ENCODE results near the gene SLC12A2. TPM values are rescaled to one million over a fixed set of nuclear protein-coding genes. Genes with fewer than 3 reads are reported as not detected.

The SLC12A2 gene
- 100 to 1,000 TPM in 1 of 4 donors, 10 to 100 TPM in 1, 1 to 10 TPM in 2; 1.4 to 103 (median 41.6) TPM for polyA plus RNA-seq
- long read RNA-seq, donor 1, full-length matches to known transcripts, result 4 of 4 reads
- long read RNA-seq, donor 1, partial matches to known transcripts, result 0 of 4 reads
- long read RNA-seq, donor 1, other reads (novel, unspliced or antisense), result 0 of 4 reads
- long read RNA-seq, donor 2, full-length matches to known transcripts, result 2 of 2 reads
- long read RNA-seq, donor 2, partial matches to known transcripts, result 0 of 2 reads
- long read RNA-seq, donor 2, other reads (novel, unspliced or antisense), result 0 of 2 reads
- long read RNA-seq, donor 3, partial matches to known transcripts, result 7 of 7 reads
- long read RNA-seq, donor 3, other reads (novel, unspliced or antisense), result 0 of 7 reads
- long read RNA-seq, donor 4, result 0 reads
- long read RNA-seq, donor 5, partial matches to known transcripts, result 10 of 10 reads
- long read RNA-seq, donor 5, other reads (novel, unspliced or antisense), result 0 of 10 reads
- long read RNA-seq, donor 6, result 0 reads
- long read RNA-seq, donor 7, full-length matches to known transcripts, result 1 of 42 reads
- long read RNA-seq, donor 7, partial matches to known transcripts, result 41 of 42 reads
- long read RNA-seq, donor 7, other reads (novel, unspliced or antisense), result 0 of 42 reads
- long read RNA-seq, donor 8, result 0 reads
- long read RNA-seq, donor 9, partial matches to known transcripts, result 0 of 1 reads
- long read RNA-seq, donor 9, other reads (novel, unspliced or antisense), result 0 of 1 reads
- long read RNA-seq, donor 10, result 0 reads

DNA sequence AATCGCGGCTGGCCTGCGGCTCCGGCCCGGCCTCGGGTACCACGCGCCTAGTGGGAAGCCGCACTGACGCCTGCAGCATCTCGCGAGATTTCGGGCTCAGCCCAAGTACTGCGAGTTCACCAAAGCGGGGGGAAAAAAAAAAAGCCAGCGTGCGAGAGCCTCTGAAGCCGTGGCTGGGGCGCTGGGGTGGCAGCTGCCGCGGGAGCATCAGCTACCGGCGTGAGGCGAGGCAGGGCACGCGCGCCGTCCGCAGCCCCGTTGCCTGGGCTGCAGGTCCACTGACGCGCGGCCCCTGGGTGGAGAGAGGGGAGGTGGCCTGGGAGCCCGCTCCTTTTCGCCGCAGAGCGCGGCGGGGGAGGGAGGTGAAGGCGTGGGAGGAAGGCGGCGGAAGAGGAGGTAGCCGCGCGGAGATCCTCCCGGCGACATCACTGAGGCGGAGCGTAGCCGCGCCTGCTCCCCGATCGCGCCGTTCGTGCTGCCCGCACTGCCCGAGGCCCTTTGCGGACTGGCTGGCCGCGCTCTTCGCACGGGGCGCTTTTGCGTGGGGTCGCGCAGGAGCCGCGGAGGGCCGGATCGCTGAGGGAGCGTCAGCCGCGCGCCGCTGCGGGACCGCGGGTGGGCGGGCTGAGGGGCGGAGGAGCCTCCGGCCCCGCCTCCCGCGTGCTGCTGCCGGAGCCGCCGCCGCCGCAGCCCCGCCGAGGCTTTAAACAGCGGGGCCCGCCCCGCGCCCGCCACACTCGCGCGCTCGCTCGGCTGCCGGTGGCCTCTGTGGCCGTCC, at the start of gene SLC12A2:
TSS of gene SLC12A2 (plus strand) at position 734 of the 778 bp plus-strand sequence. CDS start 189 bp downstream, outside the sequence.
- no peaks in the 10 kb centered on the region for H3K36me3 ChIP-seq (ENCODE audit: control insufficient read depth in 3 of 3, insufficient read depth in 2 of 3, low read depth in 1 of 3, low read length in 3 of 3)
- H3K27ac ChIP-seq (ENCODE audit: low read depth in 1 of 3, low read length in 2 of 3), result peak within 1 kb of the TSS; percentile 94 to 99 (median 94)
- DNase-seq (peak; percentile 94 to 97), FAIRE-seq (no peak)
- 0% methylated on average over 75 to 104 of the region's 104 CpGs for WGBS, 3 donors
- H3K4me1 ChIP-seq (ENCODE audit: control insufficient read depth in 3 of 3, insufficient read depth in 2 of 3, low read depth in 1 of 3, low read length in 2 of 3), result peaks cover 0 to 11% (median 0%) of the 10 kb centered on the region in 3 donors
- peak within 1 kb of the TSS; percentile 65 to 99 (median 97) for H3K4me3 ChIP-seq (ENCODE audit: low read depth in 1 of 3, low read length in 3 of 3)
- H3K27me3 ChIP-seq (ENCODE audit: control insufficient read depth in 3 of 3, insufficient read depth in 3 of 3, low read length in 3 of 3), result no peaks in the 10 kb centered on the region
- no peaks in the 10 kb centered on the region for H3K9me3 ChIP-seq (ENCODE audit: control insufficient read depth in 2 of 2, insufficient read depth in 1 of 2, low read depth in 1 of 2, low read length in 1 of 2)

GRCh38 chr5:128035689-128036088, 47.9 kb upstream of the SLC12A2 start:
- no peak for DNase-seq
- Histone ChIP-seq H3K27ac (ENCODE audit: low read depth in 1 of 3, low read length in 2 of 3) (no peak overlapping the region), H3K27me3 (ENCODE audit: control insufficient read depth in 3 of 3, insufficient read depth in 3 of 3, low read length in 3 of 3) (no peaks in the 10 kb centered on the region), H3K4me1 (ENCODE audit: control insufficient read depth in 3 of 3, insufficient read depth in 2 of 3, low read depth in 1 of 3, low read length in 2 of 3) (peaks cover 0 to 2% (median 2%) of the 10 kb centered on the region in 3 donors), H3K9me3 (ENCODE audit: control insufficient read depth in 2 of 2, insufficient read depth in 1 of 2, low read depth in 1 of 2, low read length in 1 of 2) (peaks cover 0 to under 1% of the 10 kb centered on the region in 2 donors), H3K36me3 (ENCODE audit: control insufficient read depth in 3 of 3, insufficient read depth in 2 of 3, low read depth in 1 of 3, low read length in 3 of 3) (no peaks in the 10 kb centered on the region), H3K4me3 (ENCODE audit: low read depth in 1 of 3, low read length in 3 of 3) (no peak overlapping the region)
- WGBS, 3 donors, result 88 to 93% (median 91%) methylated on average over 4 of the region's 4 CpGs
- no peak for FAIRE-seq

DNA sequence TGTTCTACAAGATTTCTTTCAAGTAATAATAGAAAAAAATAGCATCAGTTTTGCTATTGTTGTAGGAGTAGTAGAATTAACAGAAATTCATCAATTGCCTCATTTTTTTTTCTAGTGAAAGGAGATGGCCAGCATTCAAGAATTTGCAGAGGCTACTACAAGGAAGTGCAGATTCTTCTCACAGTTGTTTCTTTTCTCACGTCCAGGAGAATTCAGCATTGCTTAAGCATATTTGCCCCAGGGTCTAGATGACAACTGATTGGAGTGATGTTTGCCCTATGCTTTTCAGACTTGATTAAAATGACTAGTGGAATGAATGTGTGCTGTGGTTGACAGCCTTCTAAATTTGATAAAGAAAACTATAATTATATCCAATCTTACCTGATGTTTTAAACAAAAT, 46.6 kb upstream of the SLC12A2 start:
- no peak for FAIRE-seq

GRCh38 chr5:128038643-128039042, 44.9 kb upstream of the SLC12A2 start:
- H3K4me3 ChIP-seq (ENCODE audit: low read depth in 1 of 3, low read length in 3 of 3), result no peak overlapping the region
- no peaks in the 10 kb centered on the region for H3K36me3 ChIP-seq (ENCODE audit: control insufficient read depth in 3 of 3, insufficient read depth in 2 of 3, low read depth in 1 of 3, low read length in 3 of 3)
- no peaks in the 10 kb centered on the region for H3K9me3 ChIP-seq (ENCODE audit: control insufficient read depth in 2 of 2, insufficient read depth in 1 of 2, low read depth in 1 of 2, low read length in 1 of 2)
- FAIRE-seq (no peak), DNase-seq (peak in 1 of 2 donors; percentile 14)
- peak overlapping the region in 1 of 3 donors; percentile 11 for H3K27ac ChIP-seq (ENCODE audit: low read depth in 1 of 3, low read length in 2 of 3)
- H3K27me3 ChIP-seq (ENCODE audit: control insufficient read depth in 3 of 3, insufficient read depth in 3 of 3, low read length in 3 of 3), result no peaks in the 10 kb centered on the region
- H3K4me1 ChIP-seq (ENCODE audit: control insufficient read depth in 3 of 3, insufficient read depth in 2 of 3, low read depth in 1 of 3, low read length in 2 of 3), result peaks cover 0 to 4% (median 3%) of the 10 kb centered on the region in 3 donors

More for the DNA sequence above, 46.6 kb upstream of the SLC12A2 start:
- Histone ChIP-seq H3K4me1 (ENCODE audit: control insufficient read depth in 3 of 3, insufficient read depth in 2 of 3, low read depth in 1 of 3, low read length in 2 of 3) (peaks cover 0 to 4% (median 2%) of the 10 kb centered on the region in 3 donors), H3K27ac (ENCODE audit: low read depth in 1 of 3, low read length in 2 of 3) (no peak overlapping the region), H3K36me3 (ENCODE audit: control insufficient read depth in 3 of 3, insufficient read depth in 2 of 3, low read depth in 1 of 3, low read length in 3 of 3) (no peaks in the 10 kb centered on the region), H3K27me3 (ENCODE audit: control insufficient read depth in 3 of 3, insufficient read depth in 3 of 3, low read length in 3 of 3) (no peaks in the 10 kb centered on the region), H3K4me3 (ENCODE audit: low read depth in 1 of 3, low read length in 3 of 3) (no peak overlapping the region), H3K9me3 (ENCODE audit: control insufficient read depth in 2 of 2, insufficient read depth in 1 of 2, low read depth in 1 of 2, low read length in 1 of 2) (no peaks in the 10 kb centered on the region)
- DNase-seq, result no peak
- 21 to 44% (median 38%) methylated on average over 1 of the region's 1 CpG for WGBS, 3 donors

DNA sequence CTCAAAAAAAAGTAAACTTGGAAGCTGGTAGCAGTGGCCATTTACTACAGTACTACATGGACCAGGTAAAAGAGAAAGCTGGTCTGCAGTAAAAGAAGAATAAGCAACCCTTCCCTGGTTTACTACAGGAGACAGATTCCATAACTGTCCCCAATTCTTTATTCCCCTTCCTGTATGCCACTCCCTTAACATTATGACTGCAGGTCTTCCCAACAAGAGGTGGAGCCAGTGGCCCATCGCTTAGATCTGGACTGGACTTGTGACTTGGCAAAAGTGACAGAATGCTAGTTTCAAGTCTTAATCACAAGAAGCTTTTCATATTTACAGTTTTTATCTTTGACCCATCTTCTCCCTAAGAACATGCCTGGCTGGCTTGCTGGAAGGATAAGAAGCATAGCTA, 42.6 kb upstream of the SLC12A2 start:
- WGBS, 3 donors, result 20 to 67% (median 51%) methylated on average over 1 of the region's 1 CpG
- no peak overlapping the region for H3K27ac ChIP-seq (ENCODE audit: low read depth in 1 of 3, low read length in 2 of 3)
- peaks cover 0 to 11% of the 10 kb centered on the region in 2 donors for H3K9me3 ChIP-seq (ENCODE audit: control insufficient read depth in 2 of 2, insufficient read depth in 1 of 2, low read depth in 1 of 2, low read length in 1 of 2)
- FAIRE-seq (no peak), DNase-seq (peak in 1 of 2 donors; percentile 29)
- no peaks in the 10 kb centered on the region for H3K27me3 ChIP-seq (ENCODE audit: control insufficient read depth in 3 of 3, insufficient read depth in 3 of 3, low read length in 3 of 3)
- H3K4me1 ChIP-seq (ENCODE audit: control insufficient read depth in 3 of 3, insufficient read depth in 2 of 3, low read depth in 1 of 3, low read length in 2 of 3), result peaks cover 0 to 4% (median 3%) of the 10 kb centered on the region in 3 donors
- no peak overlapping the region for H3K4me3 ChIP-seq (ENCODE audit: low read depth in 1 of 3, low read length in 3 of 3)
- H3K36me3 ChIP-seq (ENCODE audit: control insufficient read depth in 3 of 3, insufficient read depth in 2 of 3, low read depth in 1 of 3, low read length in 3 of 3), result peaks cover 0 to 9% (median 0%) of the 10 kb centered on the region in 3 donors

DNA sequence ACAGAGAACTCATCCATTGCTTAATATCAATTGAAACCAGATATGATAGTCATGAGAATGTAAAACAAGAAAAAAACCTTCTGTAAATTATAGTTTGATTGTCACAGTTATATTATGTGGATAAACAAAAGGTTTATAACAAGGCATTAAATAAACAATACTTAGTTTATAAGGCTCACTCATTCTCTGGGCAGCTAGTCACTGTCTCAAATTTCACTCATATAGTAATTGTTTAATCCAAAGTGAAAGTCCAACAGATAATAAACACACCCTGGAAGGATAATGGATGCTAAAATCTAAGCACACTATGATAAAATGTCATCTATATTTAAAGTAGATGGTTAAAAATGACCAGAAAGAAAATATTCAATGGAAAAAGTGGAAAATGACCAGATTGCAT, 30.8 kb upstream of the SLC12A2 start:
- FAIRE-seq (no peak), DNase-seq (no peak)
- Histone ChIP-seq H3K4me3 (ENCODE audit: low read depth in 1 of 3, low read length in 3 of 3) (no peak overlapping the region), H3K27me3 (ENCODE audit: control insufficient read depth in 3 of 3, insufficient read depth in 3 of 3, low read length in 3 of 3) (no peaks in the 10 kb centered on the region), H3K36me3 (ENCODE audit: control insufficient read depth in 3 of 3, insufficient read depth in 2 of 3, low read depth in 1 of 3, low read length in 3 of 3) (no peaks in the 10 kb centered on the region), H3K27ac (ENCODE audit: low read depth in 1 of 3, low read length in 2 of 3) (no peak overlapping the region), H3K9me3 (ENCODE audit: control insufficient read depth in 2 of 2, insufficient read depth in 1 of 2, low read depth in 1 of 2, low read length in 1 of 2) (no peaks in the 10 kb centered on the region), H3K4me1 (ENCODE audit: control insufficient read depth in 3 of 3, insufficient read depth in 2 of 3, low read depth in 1 of 3, low read length in 2 of 3) (no peaks in the 10 kb centered on the region)

- DNase-seq, result no peak
- no peak for FAIRE-seq
- H3K4me3 ChIP-seq (ENCODE audit: low read depth in 1 of 3, low read length in 3 of 3), result no peak overlapping the region
- no peak overlapping the region for H3K27ac ChIP-seq (ENCODE audit: low read depth in 1 of 3, low read length in 2 of 3)
- H3K9me3 ChIP-seq (ENCODE audit: control insufficient read depth in 2 of 2, insufficient read depth in 1 of 2, low read depth in 1 of 2, low read length in 1 of 2), result no peaks in the 10 kb centered on the region
- peaks cover 0 to 2% (median 0%) of the 10 kb centered on the region in 3 donors for H3K36me3 ChIP-seq (ENCODE audit: control insufficient read depth in 3 of 3, insufficient read depth in 2 of 3, low read depth in 1 of 3, low read length in 3 of 3)
- H3K4me1 ChIP-seq (ENCODE audit: control insufficient read depth in 3 of 3, insufficient read depth in 2 of 3, low read depth in 1 of 3, low read length in 2 of 3), result no peaks in the 10 kb centered on the region
- H3K27me3 ChIP-seq (ENCODE audit: control insufficient read depth in 3 of 3, insufficient read depth in 3 of 3, low read length in 3 of 3), result no peaks in the 10 kb centered on the region
- WGBS, 3 donors, result 93 to 97% (median 96%) methylated on average over 3 of the region's 3 CpGs
Measured at GRCh38 chr5:128053291-128053954, 30.1 kb upstream of the SLC12A2 start.
